Activated effector memory CD4-positive, alpha-beta T cell treated with anti-CD3 and anti-CD28 coated beads, Interleukin-2, amount 50 U/mL, for 16 hours (primary cell): ENCODE measurements around the gene VPS37B.
A peak's percentile ranks its signal among the peaks of the same experiment; 100 is the strongest.
"Not testable (repeated sequence)": the region's sequence is repeated elsewhere in the genome, so short reads cannot be mapped to it uniquely, and the experiment has no call there.

Experiments
- DNase-seq: peaks from one replicate; pipeline ENCODE4 v3.0.0-alpha.2; 2020

Gene VPS37B

GRCh38 chr12:122895704-122896636, at the start of gene VPS37B:
Gene VPS37B, minus strand, starts transcription at chr12:122896124. Its CDS starts 62 bp downstream, at chr12:122896062.
- DNase-seq = peak; percentile 95

- no peak for DNase-seq
These were observed 49.0 kb upstream of the VPS37B start for GRCh38 chr12:122944605-122945592.

DNA sequence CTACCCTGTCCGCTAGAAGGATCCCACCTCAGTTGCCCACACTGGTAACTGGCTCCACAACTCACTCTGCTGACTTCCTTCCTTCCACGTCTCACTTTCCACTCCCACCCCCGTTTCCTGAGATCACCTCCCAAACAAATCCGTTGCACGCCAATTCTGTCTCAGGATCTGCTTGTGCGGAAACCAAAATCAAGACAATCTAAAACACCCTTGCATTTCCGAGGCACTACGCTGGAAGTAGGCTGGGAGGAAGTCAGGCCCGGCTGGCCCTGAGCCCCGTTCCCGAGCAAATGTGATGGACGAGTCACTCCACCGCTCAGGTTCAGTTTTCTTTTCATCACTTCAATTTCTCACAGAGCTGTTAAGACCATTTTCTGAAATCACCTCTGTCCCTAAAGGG, 47.3 kb upstream of the VPS37B start:
- no peak for DNase-seq

- no peak for DNase-seq
These were observed 46.7 kb upstream of the VPS37B start for GRCh38 chr12:122942637-122943036.

GRCh38 chr12:122941351-122941750, 45.4 kb upstream of the VPS37B start:
- DNase-seq = not testable (repeated sequence)

DNA sequence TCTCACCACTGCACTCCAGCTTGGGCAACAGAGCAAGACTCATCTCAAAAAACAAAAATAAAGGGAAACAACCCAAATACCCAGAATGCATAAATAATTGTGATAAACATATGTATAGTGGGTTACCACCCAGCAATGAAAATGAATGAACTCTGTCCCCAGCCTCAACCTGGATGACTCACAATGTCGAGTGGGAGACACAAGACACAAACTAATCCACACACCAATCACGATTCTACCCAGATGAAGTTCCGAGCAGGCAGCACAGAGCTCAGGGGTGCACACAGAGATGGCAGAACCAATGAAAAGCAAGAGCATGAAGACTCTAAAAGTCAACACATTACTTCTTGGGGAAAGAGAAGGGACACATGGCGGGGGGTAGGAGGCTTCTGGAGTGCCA, 43.2 kb upstream of the VPS37B start:
- DNase-seq = no peak

- DNase-seq = no peak
These were observed 41.7 kb upstream of the VPS37B start for GRCh38 chr12:122937622-122938091.

DNA sequence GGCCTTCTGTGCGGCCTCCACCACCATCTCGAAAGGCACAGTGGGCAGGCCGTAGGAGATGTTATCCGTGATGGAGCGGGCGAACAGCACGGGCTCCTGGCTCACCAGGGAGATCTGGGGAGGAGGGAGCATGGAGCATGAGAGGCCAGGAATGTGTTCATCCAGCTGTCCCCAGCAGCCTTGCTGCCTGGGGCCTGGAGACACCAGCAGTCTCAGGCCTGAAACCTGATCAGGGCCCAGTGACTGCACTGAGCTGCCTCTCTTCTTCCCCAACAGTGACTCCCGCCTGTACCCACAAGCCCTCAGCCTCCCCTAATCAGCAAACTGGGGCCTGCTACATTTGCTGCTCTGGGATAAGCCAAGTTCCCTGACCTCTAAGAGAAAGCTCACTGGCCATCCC, 39.4 kb upstream of the VPS37B start:
- no peak for DNase-seq

DNA sequence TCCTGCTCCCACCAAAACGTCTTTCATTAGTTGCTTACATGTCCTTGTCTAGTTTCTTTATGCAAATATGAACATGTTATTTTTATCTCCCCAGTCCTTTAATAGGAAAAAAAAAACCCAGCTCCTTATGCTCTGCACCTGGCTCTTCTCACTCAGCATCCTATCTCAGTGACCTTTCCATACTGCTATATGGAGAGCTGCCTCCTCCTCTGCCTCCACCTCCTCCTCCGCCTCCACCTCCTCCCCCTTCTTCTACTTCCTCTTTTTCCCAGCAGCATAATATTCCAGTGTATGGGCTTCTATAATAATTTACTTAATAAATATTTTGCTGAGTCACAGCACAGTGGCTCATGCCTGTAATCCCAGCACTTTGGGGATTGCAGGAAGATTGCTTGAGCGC, 38.8 kb upstream of the VPS37B start:
- DNase-seq = no peak

DNA sequence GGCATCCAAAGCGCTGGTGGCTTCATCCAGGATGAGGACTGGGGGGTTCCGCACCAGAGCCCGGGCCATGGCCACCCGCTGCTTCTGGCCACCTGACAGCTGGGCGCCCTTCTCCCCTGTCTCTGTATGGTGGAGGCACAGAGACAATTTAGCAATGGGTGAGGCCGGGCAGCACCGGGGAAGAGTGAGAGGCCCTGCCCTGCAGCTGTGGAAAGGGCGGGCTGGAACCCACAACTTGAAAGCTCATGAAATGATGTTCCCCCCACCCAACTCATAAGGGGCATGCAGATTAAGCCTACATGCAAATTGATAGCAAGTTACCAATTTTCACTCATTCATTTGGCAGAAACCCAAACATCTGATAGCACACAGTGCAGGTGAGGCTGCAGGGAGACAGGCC, 36.3 kb upstream of the VPS37B start:
- no peak for DNase-seq

- DNase-seq = no peak
These were observed 33.9 kb upstream of the VPS37B start for GRCh38 chr12:122929812-122930211.

- no peak for DNase-seq
These were observed 33.2 kb upstream of the VPS37B start for GRCh38 chr12:122929148-122929538.

DNA sequence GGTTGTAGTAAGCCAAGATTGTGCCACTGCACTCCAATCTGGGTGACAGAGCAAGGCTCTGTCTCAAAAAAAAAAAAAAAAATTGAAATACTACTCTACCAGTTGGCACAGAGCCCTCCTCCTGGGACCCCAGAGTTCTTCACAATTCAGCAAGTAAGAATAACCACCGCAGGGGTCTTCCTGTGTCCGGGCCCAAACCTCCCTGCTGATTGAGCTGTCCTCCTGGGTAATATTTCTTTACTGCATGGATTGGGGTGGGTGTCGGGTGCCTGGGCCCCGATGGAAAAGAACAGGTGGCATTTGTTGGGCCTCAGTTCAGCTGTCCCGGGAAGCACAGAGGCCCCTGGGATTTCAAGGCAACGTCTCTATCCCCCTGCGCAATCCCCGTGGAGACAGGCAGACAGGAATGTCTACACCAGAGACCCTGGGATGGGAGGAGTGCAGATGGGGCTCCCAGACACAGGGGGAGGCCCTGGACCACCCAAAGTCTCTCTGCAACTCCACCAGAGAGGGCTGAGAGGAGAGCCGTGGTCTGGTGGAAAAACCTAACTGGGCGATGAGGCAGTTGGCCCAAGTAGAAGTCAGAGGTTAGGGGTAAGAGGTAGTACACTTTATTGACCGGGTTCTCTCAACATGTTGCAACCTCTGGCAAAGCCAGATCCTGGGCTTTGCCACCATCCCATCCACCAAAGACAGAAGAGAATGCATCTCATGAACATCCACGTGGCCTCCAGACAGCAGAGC, 32.7 kb upstream of the VPS37B start:
- no peak for DNase-seq

GRCh38 chr12:122927756-122928403, 32.0 kb upstream of the VPS37B start:
- no peak for DNase-seq

- DNase-seq = no peak
These were observed 26.0 kb upstream of the VPS37B start for GRCh38 chr12:122921917-122922316.

DNA sequence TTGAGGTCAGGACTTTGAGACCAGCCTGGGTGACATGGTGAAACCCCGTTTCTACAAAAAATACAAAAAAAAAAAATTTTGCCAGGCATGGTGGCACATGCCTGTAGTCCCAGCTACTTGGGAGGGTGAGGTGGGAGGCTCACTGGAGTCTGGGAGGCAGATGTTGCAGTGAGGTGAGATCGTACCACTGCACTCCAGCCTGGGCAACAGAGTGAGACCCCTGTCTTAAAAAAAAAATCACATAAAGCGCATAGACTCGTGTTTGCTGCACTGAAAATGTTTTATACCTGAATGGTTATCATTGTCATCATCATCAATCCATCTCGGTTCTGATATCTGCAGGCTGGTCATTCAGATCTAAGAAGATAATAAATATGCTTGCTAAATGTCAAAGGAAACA, 24.8 kb upstream of the VPS37B start:
- no peak for DNase-seq

- DNase-seq = no peak
These were observed 22.9 kb upstream of the VPS37B start for GRCh38 chr12:122918827-122919226.

DNA sequence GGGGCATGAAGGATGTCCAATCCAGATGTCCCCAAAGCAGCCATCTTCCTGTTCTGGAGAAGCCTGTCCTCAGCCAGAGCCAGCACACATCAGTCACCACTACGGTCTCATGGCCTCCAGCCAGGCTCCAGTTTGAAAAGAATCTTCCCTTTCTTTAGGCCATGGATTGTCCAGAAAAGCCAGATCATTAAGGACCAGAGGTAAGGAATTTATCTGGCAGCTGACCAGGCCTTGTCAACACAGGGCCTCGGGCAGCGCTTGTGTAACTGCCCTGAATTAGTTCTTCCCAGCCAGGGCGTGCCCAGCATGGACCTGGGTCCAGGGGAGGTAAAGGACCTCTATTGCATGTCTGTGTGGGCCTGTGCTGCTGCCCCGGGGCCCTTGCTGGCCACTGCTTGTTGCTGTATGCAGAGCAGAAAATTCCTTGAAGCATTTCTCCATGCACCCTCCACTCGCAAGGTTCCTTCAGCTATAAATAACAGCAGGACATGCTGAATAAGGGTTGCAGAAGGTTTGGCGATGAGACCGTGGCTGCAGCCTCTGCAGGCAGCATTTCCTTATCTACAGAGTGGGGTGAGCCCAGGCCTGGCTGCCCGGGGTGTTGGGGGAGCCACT, 21.7 kb upstream of the VPS37B start:
- DNase-seq = no peak

- no peak for DNase-seq
These were observed 13.7 kb upstream of the VPS37B start for GRCh38 chr12:122909442-122910288.

DNA sequence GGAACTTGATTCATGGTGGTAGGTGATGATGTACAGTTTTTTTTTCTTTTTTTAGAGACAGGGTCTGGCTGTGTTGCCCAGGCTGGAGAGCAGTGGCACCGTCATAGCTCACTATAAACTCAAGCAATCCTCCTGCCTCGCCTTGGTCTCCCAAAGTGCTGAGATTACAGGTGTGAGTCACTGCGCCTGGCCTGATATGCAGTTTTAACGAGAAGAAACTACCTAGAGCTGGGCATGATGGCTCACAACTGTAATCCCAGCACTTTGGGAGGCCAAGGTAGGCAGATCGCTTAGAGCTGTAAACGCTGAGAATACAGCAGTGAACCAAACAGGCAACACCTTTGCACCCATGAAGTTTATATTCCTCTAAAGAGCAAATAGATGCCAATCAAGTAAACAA, 13.0 kb upstream of the VPS37B start:
- DNase-seq = no peak

DNA sequence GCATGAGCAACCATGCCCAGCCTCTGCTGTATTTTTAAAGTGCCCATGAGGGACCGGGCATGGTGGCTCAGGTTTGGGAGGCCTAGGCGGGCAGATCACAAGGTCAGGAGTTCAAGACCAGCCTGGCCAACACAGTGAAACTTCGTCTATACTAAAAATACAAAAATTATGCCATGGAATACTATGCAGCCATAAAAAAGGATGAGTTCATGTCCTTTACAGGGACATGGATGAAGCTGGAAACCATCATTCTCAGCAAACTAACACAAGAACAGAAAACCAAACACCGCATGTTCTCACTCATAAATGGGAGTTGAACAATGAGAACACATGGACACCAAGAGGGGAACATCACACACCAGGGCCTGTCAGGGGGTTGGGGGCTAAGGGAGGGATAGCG, 9.3 kb upstream of the VPS37B start:
- DNase-seq = not testable (repeated sequence)
